GM21786 (cell line): ENCODE results near the gene GLYR1.
A peak's percentile ranks its signal among the peaks of the same experiment; 100 is the strongest.
"Not testable (repeated sequence)": the region's sequence is repeated elsewhere in the genome, so short reads cannot be mapped to it uniquely, and the experiment has no call there.

Experiments used
- ATAC-seq: cut with Tn5 transposase; IDR thresholded peaks from one replicate; pipeline ENCODE4 v1.9.1; 2021; ENCODE audit not compliant: unreplicated experiment

Gene GLYR1

GRCh38 chr16:4792951-4793513, 54.1 kb downstream of the GLYR1 start:
- ATAC-seq = no peak

- no peak for ATAC-seq
These were observed 56.2 kb downstream of the GLYR1 start for GRCh38 chr16:4790871-4791270.

- ATAC-seq = no peak
These were observed 56.8 kb downstream of the GLYR1 start for GRCh38 chr16:4790261-4790660.

GRCh38 chr16:4788910-4789309, 58.2 kb downstream of the GLYR1 start:
- no peak for ATAC-seq

GRCh38 chr16:4788489-4788889, 58.6 kb downstream of the GLYR1 start:
- ATAC-seq = no peak

GRCh38 chr16:4787627-4788482, 59.2 kb downstream of the GLYR1 start, which contains the start of gene SEPTIN12:
TSS of gene SEPTIN12 (minus strand) at chr16:4788345. CDS start at chr16:4787645, 700 bp downstream.
- ATAC-seq = no peak

- no peak for ATAC-seq
These were observed 60.0 kb downstream of the GLYR1 start for GRCh38 chr16:4787068-4787467.

- ATAC-seq = no peak
These were observed 61.2 kb downstream of the GLYR1 start for GRCh38 chr16:4785758-4786433.

- not testable (repeated sequence) for ATAC-seq
These were observed 62.6 kb downstream of the GLYR1 start for GRCh38 chr16:4784444-4784987.

GRCh38 chr16:4783951-4784336, 63.1 kb downstream of the GLYR1 start:
- no peak for ATAC-seq

GRCh38 chr16:4783251-4783950, 63.7 kb downstream of the GLYR1 start:
- no peak for ATAC-seq

- no peak for ATAC-seq
These were observed 66.9 kb downstream of the GLYR1 start for GRCh38 chr16:4780235-4780634.

GRCh38 chr16:4778050-4778392, 69.1 kb downstream of the GLYR1 start:
- no peak for ATAC-seq

- no peak for ATAC-seq
These were observed 69.6 kb downstream of the GLYR1 start for GRCh38 chr16:4777339-4778049.

GRCh38 chr16:4776141-4776705, 70.9 kb downstream of the GLYR1 start:
- ATAC-seq = no peak

- ATAC-seq = no peak
These were observed 72.1 kb downstream of the GLYR1 start for GRCh38 chr16:4775005-4775404.

- ATAC-seq = no peak
These were observed 74.7 kb downstream of the GLYR1 start for GRCh38 chr16:4772351-4772750.

- no peak for ATAC-seq
These were observed 75.4 kb downstream of the GLYR1 start for GRCh38 chr16:4771646-4772045.

- no peak for ATAC-seq
These were observed 77.8 kb downstream of the GLYR1 start for GRCh38 chr16:4769306-4769638.

- peak; percentile 62 for ATAC-seq
These were observed 78.4 kb downstream of the GLYR1 start for GRCh38 chr16:4768549-4769305.
